Small intestine (tissue), 7 donors: ENCODE data around the gene ONECUT2. TPM values are rescaled to one million over a fixed set of nuclear protein-coding genes. Genes with fewer than 3 reads are reported as not detected.

Source experiments
- DNase-seq, 2 donors: peaks; one replicate each; pipeline versions ENCODE4 v3.0.0 to v3.0.0-alpha.2; 2013
- FAIRE-seq: peaks from 2 replicates; lab custom pipeline; 2012; peaks lifted over from hg19 to GRCh38; lab: Jason Lieb, UNC
- H3K27ac ChIP-seq, 3 donors: one replicate each; pipeline ENCODE4 v1.5.1; 2013; ENCODE audit warnings: low read length in 2 of 3, mild to moderate bottlenecking in 2 of 3, control low read depth in 1 of 3, inconsistent platforms in 1 of 3, low read depth in 1 of 3, moderate library complexity in 1 of 3
- H3K27me3 ChIP-seq, 3 donors: one replicate each; pipeline ENCODE4 v1.6.1; 2013; ENCODE audit warnings: low read length in 3 of 3, inconsistent platforms in 1 of 3; ENCODE audit not compliant: control insufficient read depth in 3 of 3, insufficient read depth in 3 of 3
- H3K36me3 ChIP-seq, 3 donors: one replicate each; pipeline ENCODE4 v1.6.1; 2013; ENCODE audit warnings: low read length in 3 of 3, inconsistent platforms in 1 of 3, low read depth in 1 of 3, mild to moderate bottlenecking in 1 of 3, moderate library complexity in 1 of 3; ENCODE audit not compliant: control insufficient read depth in 3 of 3, insufficient read depth in 2 of 3
- H3K4me1 ChIP-seq, 3 donors: one replicate each; pipeline ENCODE4 v1.6.1; 2013; ENCODE audit warnings: low read length in 2 of 3, inconsistent platforms in 1 of 3, low read depth in 1 of 3, mild to moderate bottlenecking in 1 of 3, moderate library complexity in 1 of 3; ENCODE audit not compliant: control insufficient read depth in 3 of 3, insufficient read depth in 2 of 3
- H3K4me3 ChIP-seq, 3 donors: one replicate each; pipeline ENCODE4 v1.5.1; 2013; ENCODE audit warnings: low read length in 3 of 3, control low read depth in 1 of 3, inconsistent platforms in 1 of 3, low read depth in 1 of 3, mild to moderate bottlenecking in 1 of 3, moderate library complexity in 1 of 3
- H3K9me3 ChIP-seq, 2 donors: one replicate each; pipeline ENCODE4 v1.6.1; 2013; ENCODE audit warnings: low read depth in 1 of 2, low read length in 1 of 2; ENCODE audit not compliant: control insufficient read depth in 2 of 2, insufficient read depth in 1 of 2
- WGBS, 3 donors: extraction: QIAGEN DNeasy Blood & Tissue Kit; methylation state at CpG; one replicate each; pipeline ENCODE4 v1.1.7; 2013; 5-methylcytosine and 5-hydroxymethylcytosine counted together
- polyA plus RNA-seq, 4 donors: library from polyadenylated mRNA; stranded (reverse) in 3 of 4; unstranded in 1 of 4; fragments of 200-250 nt in 3 of 4; fragments of 120-200 nt in 1 of 4; gene quantifications; one replicate each; pipeline versions ENCODE4 v1.2.1 to v1.2.3, GENCODE V29; 2013
- donor health status: healthy with polysubstance abuse.
- donor health status: control.
- donor health status: control.
- donor health status: Bipolar disorder and iron deficiency.
- donor health status: healthy.

Gene ONECUT2
- polyA plus RNA-seq, 4 donors, result 0.12 to 9.2 (median 6.7) TPM

- 3 to 6% (median 3%) methylated on average over 9 of the region's 9 CpGs for WGBS, 3 donors
Measured at GRCh38 chr18:57432751-57433400, 2.3 kb upstream of the ONECUT2 start.

GRCh38 chr18:57433482-57433881 is 1.7 kb upstream of the ONECUT2 start:
- no peaks in the 10 kb centered on the region for H3K4me1 ChIP-seq
- H3K27me3 ChIP-seq, result peaks cover 0 to 68% (median 50%) of the 10 kb centered on the region in 3 donors
- DNase-seq (peak; percentile 71 to 88), FAIRE-seq (no peak)
- WGBS, 3 donors, result 2 to 8% (median 6%) methylated on average over 6 of the region's 6 CpGs
- H3K9me3 ChIP-seq, result no peaks in the 10 kb centered on the region
- peak overlapping the region; percentile 82 to 93 (median 89) for H3K27ac ChIP-seq
- peak overlapping the region in 2 of 3 donors; percentile 78 to 86 for H3K4me3 ChIP-seq
- peaks cover 0 to 25% (median 0%) of the 10 kb centered on the region in 3 donors for H3K36me3 ChIP-seq

More at GRCh38 chr18:57432751-57433400, 2.3 kb upstream of the ONECUT2 start:
- peaks cover 0 to 68% (median 49%) of the 10 kb centered on the region in 3 donors for H3K27me3 ChIP-seq
- H3K27ac ChIP-seq, result peak overlapping the region; percentile 82 to 93 (median 89)
- DNase-seq (peak in 1 of 2 donors; percentile 62), FAIRE-seq (no peak)
- peaks cover 0 to 2% of the 10 kb centered on the region in 2 donors for H3K9me3 ChIP-seq
- H3K36me3 ChIP-seq, result peaks cover 0 to 19% (median 0%) of the 10 kb centered on the region in 3 donors
- peak overlapping the region in 2 of 3 donors; percentile 78 to 86 for H3K4me3 ChIP-seq
- H3K4me1 ChIP-seq, result no peaks in the 10 kb centered on the region

GRCh38 chr18:57433934-57434535 is 1.1 kb upstream of the ONECUT2 start:
- H3K27me3 ChIP-seq, result peaks cover 0 to 74% (median 50%) of the 10 kb centered on the region in 3 donors

GRCh38 chr18:57435846-57436190 is 644 bp downstream of the ONECUT2 start:
- 2 to 6% (median 3%) methylated on average over 31 to 44 of the region's 44 CpGs for WGBS, 3 donors
- H3K27me3 ChIP-seq, result peaks cover 0 to 77% (median 60%) of the 10 kb centered on the region in 3 donors
- H3K27ac ChIP-seq, result peak overlapping the region; percentile 56 to 90 (median 80)
- H3K9me3 ChIP-seq, result no peaks in the 10 kb centered on the region
- H3K4me3 ChIP-seq, result peak overlapping the region in 2 of 3 donors; percentile 86 to 93
- no peak for FAIRE-seq
- H3K36me3 ChIP-seq, result peaks cover 0 to 47% (median 3%) of the 10 kb centered on the region in 3 donors
- peaks cover 0 to 7% (median 0%) of the 10 kb centered on the region in 3 donors for H3K4me1 ChIP-seq
- DNase-seq, result no peak

More at GRCh38 chr18:57433934-57434535, 1.1 kb upstream of the ONECUT2 start:
- peak overlapping the region; percentile 82 to 93 (median 89) for H3K27ac ChIP-seq
- 2 to 4% (median 4%) methylated on average over 25 of the region's 25 CpGs for WGBS, 3 donors
- H3K4me3 ChIP-seq, result peak overlapping the region in 2 of 3 donors; percentile 78 to 86
- FAIRE-seq (no peak), DNase-seq (peak; percentile 52 to 54)
- H3K9me3 ChIP-seq, result no peaks in the 10 kb centered on the region
- H3K4me1 ChIP-seq, result no peaks in the 10 kb centered on the region
- H3K36me3 ChIP-seq, result peaks cover 0 to 30% (median 1%) of the 10 kb centered on the region in 3 donors

GRCh38 chr18:57436191-57436964 is 1.2 kb downstream of the ONECUT2 start:
- H3K9me3 ChIP-seq, result no peaks in the 10 kb centered on the region
- peaks cover 0 to 53% (median 3%) of the 10 kb centered on the region in 3 donors for H3K36me3 ChIP-seq
- WGBS, 3 donors, result 5 to 7% (median 6%) methylated on average over 58 to 62 of the region's 62 CpGs
- peak in 1 of 2 donors; percentile 52 for DNase-seq
- peaks cover 0 to 77% (median 58%) of the 10 kb centered on the region in 3 donors for H3K27me3 ChIP-seq
- peak overlapping the region in 2 of 3 donors; percentile 86 to 93 for H3K4me3 ChIP-seq
- peak overlapping the region; percentile 56 to 90 (median 80) for H3K27ac ChIP-seq
- FAIRE-seq, result no peak
- H3K4me1 ChIP-seq, result peaks cover 0 to 7% (median 0%) of the 10 kb centered on the region in 3 donors

- peaks cover 0 to 11% (median 0%) of the 10 kb centered on the region in 3 donors for H3K4me1 ChIP-seq
- H3K27me3 ChIP-seq, result peaks cover 0 to 78% (median 57%) of the 10 kb centered on the region in 3 donors
- peaks cover 0 to 59% (median 3%) of the 10 kb centered on the region in 3 donors for H3K36me3 ChIP-seq
- H3K27ac ChIP-seq, result peak overlapping the region; percentile 56 to 90 (median 80)
- H3K4me3 ChIP-seq, result peak overlapping the region in 2 of 3 donors; percentile 86 to 93
- FAIRE-seq (no peak), DNase-seq (peak in 1 of 2 donors; percentile 29)
- WGBS, 3 donors, result 3 to 5% (median 5%) methylated on average over 13 of the region's 13 CpGs
- no peaks in the 10 kb centered on the region for H3K9me3 ChIP-seq
Measured at GRCh38 chr18:57436965-57437333, 1.8 kb downstream of the ONECUT2 start.

GRCh38 chr18:57437402-57437765 is 2.2 kb downstream of the ONECUT2 start:
- 1 to 4% (median 3%) methylated on average over 16 of the region's 16 CpGs for WGBS, 3 donors
- Histone ChIP-seq H3K4me3 (peak overlapping the region in 2 of 3 donors; percentile 86 to 93), H3K36me3 (peaks cover 0 to 59% (median 3%) of the 10 kb centered on the region in 3 donors), H3K27me3 (peaks cover 0 to 80% (median 60%) of the 10 kb centered on the region in 3 donors), H3K4me1 (peaks cover 0 to 11% (median 0%) of the 10 kb centered on the region in 3 donors), H3K9me3 (no peaks in the 10 kb centered on the region), H3K27ac (peak overlapping the region; percentile 25 to 80 (median 69))
- DNase-seq, result peak in 1 of 2 donors; percentile 29
- no peak for FAIRE-seq
